ENCODE results near the gene ELL2. TPM values are rescaled to one million over a fixed set of nuclear protein-coding genes. Genes with fewer than 3 reads are reported as not detected.

Gene ELL2
- total RNA-seq, 1 experiment from 2014 or later = 24.4 TPM

DNA sequence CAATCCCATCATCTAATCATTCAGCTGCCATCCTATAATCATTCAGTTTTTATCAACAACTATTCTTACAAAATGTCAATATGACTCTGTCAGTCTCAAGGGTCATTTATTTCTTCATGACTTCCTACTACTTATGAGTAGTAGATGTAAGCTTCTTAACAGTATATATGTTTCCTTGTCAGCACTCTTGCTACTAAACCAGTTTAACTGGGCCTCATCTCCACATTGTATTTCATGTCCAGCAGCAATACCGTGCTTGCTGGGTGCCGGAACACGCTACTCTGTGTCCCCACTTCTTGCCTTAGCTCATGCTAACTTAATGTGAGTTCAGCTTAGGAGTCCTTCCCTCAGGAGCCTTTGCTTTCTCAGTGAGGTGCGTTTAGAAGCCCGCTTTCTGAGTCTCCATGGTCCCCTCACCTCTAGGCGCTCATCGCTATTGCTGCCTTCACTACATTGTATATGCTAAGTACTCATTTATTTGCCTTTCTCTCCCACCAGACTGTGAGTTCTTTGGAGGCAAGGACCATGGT is 32.9 kb downstream of the ELL2 start:
- Mint-ChIP-seq H3K4me1 (peaks cover 15% of the 10 kb centered on the region), H3K36me3 (no peaks in the 10 kb centered on the region), H3K27ac (peak overlapping the region; percentile 56), H3K9me3 (peaks cover 3% of the 10 kb centered on the region), H3K27me3 (ENCODE audit: low read depth) (no peaks in the 10 kb centered on the region), H3K4me3 (no peak overlapping the region)
- ATAC-seq (no peak), DNase-seq (ENCODE audit: low spot score) (no peak)
- TF ChIP-seq, protein P1, sequence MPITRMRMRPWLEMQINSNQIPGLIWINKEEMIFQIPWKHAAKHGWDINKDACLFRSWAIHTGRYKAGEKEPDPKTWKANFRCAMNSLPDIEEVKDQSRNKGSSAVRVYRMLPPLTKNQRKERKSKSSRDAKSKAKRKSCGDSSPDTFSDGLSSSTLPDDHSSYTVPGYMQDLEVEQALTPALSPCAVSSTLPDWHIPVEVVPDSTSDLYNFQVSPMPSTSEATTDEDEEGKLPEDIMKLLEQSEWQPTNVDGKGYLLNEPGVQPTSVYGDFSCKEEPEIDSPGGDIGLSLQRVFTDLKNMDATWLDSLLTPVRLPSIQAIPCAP (CRISPR knock-in tag; IDR thresholded peaks at IDR 0.05) = no peak
- no peak for TF ChIP-seq RELA (CRISPR knock-in tag; IDR thresholded peaks at IDR 0.05; ENCODE audit: borderline replicate concordance)
- TF ChIP-seq, protein P2, sequence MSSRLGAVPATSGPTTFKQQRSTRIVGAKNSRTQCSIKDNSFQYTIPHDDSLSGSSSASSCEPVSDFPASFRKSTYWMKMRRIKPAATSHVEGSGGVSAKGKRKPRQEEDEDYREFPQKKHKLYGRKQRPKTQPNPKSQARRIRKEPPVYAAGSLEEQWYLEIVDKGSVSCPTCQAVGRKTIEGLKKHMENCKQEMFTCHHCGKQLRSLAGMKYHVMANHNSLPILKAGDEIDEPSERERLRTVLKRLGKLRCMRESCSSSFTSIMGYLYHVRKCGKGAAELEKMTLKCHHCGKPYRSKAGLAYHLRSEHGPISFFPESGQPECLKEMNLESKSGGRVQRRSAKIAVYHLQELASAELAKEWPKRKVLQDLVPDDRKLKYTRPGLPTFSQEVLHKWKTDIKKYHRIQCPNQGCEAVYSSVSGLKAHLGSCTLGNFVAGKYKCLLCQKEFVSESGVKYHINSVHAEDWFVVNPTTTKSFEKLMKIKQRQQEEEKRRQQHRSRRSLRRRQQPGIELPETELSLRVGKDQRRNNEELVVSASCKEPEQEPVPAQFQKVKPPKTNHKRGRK (CRISPR knock-in tag; IDR thresholded peaks at IDR 0.05; ENCODE audit: borderline replicate concordance) = no peak
- TF ChIP-seq NFE2L1 (CRISPR knock-in tag; IDR thresholded peaks at IDR 0.05) = no peak
- TF ChIP-seq, protein P3, sequence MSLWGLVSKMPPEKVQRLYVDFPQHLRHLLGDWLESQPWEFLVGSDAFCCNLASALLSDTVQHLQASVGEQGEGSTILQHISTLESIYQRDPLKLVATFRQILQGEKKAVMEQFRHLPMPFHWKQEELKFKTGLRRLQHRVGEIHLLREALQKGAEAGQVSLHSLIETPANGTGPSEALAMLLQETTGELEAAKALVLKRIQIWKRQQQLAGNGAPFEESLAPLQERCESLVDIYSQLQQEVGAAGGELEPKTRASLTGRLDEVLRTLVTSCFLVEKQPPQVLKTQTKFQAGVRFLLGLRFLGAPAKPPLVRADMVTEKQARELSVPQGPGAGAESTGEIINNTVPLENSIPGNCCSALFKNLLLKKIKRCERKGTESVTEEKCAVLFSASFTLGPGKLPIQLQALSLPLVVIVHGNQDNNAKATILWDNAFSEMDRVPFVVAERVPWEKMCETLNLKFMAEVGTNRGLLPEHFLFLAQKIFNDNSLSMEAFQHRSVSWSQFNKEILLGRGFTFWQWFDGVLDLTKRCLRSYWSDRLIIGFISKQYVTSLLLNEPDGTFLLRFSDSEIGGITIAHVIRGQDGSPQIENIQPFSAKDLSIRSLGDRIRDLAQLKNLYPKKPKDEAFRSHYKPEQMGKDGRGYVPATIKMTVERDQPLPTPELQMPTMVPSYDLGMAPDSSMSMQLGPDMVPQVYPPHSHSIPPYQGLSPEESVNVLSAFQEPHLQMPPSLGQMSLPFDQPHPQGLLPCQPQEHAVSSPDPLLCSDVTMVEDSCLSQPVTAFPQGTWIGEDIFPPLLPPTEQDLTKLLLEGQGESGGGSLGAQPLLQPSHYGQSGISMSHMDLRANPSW (CRISPR knock-in tag; conservative IDR thresholded peaks at IDR 0.05; ENCODE audit: low read depth) = no peak
- no peak for TF ChIP-seq SMAD4 (CRISPR knock-in tag; IDR thresholded peaks at IDR 0.05)
- no peak for TF ChIP-seq NR1H2 (CRISPR knock-in tag; IDR thresholded peaks at IDR 0.05)
- TF ChIP-seq KAT7 (CRISPR knock-in tag; IDR thresholded peaks at IDR 0.05; ENCODE audit: borderline replicate concordance) = no peak
- no peak for TF ChIP-seq FOXP1 (CRISPR knock-in tag; IDR thresholded peaks at IDR 0.05; ENCODE audit: borderline replicate concordance)
- TF ChIP-seq, protein P4, sequence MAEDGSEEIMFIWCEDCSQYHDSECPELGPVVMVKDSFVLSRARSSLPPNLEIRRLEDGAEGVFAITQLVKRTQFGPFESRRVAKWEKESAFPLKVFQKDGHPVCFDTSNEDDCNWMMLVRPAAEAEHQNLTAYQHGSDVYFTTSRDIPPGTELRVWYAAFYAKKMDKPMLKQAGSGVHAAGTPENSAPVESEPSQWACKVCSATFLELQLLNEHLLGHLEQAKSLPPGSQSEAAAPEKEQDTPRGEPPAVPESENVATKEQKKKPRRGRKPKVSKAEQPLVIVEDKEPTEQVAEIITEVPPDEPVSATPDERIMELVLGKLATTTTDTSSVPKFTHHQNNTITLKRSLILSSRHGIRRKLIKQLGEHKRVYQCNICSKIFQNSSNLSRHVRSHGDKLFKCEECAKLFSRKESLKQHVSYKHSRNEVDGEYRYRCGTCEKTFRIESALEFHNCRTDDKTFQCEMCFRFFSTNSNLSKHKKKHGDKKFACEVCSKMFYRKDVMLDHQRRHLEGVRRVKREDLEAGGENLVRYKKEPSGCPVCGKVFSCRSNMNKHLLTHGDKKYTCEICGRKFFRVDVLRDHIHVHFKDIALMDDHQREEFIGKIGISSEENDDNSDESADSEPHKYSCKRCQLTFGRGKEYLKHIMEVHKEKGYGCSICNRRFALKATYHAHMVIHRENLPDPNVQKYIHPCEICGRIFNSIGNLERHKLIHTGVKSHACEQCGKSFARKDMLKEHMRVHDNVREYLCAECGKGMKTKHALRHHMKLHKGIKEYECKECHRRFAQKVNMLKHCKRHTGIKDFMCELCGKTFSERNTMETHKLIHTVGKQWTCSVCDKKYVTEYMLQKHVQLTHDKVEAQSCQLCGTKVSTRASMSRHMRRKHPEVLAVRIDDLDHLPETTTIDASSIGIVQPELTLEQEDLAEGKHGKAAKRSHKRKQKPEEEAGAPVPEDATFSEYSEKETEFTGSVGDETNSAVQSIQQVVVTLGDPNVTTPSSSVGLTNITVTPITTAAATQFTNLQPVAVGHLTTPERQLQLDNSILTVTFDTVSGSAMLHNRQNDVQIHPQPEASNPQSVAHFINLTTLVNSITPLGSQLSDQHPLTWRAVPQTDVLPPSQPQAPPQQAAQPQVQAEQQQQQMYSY (CRISPR knock-in tag; IDR thresholded peaks at IDR 0.05) = no peak
- TF ChIP-seq, protein P5, sequence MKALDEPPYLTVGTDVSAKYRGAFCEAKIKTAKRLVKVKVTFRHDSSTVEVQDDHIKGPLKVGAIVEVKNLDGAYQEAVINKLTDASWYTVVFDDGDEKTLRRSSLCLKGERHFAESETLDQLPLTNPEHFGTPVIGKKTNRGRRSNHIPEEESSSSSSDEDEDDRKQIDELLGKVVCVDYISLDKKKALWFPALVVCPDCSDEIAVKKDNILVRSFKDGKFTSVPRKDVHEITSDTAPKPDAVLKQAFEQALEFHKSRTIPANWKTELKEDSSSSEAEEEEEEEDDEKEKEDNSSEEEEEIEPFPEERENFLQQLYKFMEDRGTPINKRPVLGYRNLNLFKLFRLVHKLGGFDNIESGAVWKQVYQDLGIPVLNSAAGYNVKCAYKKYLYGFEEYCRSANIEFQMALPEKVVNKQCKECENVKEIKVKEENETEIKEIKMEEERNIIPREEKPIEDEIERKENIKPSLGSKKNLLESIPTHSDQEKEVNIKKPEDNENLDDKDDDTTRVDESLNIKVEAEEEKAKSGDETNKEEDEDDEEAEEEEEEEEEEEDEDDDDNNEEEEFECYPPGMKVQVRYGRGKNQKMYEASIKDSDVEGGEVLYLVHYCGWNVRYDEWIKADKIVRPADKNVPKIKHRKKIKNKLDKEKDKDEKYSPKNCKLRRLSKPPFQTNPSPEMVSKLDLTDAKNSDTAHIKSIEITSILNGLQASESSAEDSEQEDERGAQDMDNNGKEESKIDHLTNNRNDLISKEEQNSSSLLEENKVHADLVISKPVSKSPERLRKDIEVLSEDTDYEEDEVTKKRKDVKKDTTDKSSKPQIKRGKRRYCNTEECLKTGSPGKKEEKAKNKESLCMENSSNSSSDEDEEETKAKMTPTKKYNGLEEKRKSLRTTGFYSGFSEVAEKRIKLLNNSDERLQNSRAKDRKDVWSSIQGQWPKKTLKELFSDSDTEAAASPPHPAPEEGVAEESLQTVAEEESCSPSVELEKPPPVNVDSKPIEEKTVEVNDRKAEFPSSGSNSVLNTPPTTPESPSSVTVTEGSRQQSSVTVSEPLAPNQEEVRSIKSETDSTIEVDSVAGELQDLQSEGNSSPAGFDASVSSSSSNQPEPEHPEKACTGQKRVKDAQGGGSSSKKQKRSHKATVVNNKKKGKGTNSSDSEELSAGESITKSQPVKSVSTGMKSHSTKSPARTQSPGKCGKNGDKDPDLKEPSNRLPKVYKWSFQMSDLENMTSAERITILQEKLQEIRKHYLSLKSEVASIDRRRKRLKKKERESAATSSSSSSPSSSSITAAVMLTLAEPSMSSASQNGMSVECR (CRISPR knock-in tag; IDR thresholded peaks at IDR 0.05; ENCODE audit: borderline replicate concordance) = no peak
- TF ChIP-seq, protein P6, sequence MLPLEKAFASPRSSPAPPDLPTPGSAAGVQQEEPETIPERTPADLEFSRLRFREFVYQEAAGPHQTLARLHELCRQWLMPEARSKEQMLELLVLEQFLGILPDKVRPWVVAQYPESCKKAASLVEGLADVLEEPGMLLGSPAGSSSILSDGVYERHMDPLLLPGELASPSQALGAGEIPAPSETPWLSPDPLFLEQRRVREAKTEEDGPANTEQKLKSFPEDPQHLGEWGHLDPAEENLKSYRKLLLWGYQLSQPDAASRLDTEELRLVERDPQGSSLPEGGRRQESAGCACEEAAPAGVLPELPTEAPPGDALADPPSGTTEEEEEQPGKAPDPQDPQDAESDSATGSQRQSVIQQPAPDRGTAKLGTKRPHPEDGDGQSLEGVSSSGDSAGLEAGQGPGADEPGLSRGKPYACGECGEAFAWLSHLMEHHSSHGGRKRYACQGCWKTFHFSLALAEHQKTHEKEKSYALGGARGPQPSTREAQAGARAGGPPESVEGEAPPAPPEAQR (CRISPR knock-in tag; IDR thresholded peaks at IDR 0.05) = no peak
- POLR2A ChIA-PET = no interaction called here
- CTCF ChIA-PET = no interaction called here
